ENCODE results near the gene HNRNPA2B1.

DNA sequence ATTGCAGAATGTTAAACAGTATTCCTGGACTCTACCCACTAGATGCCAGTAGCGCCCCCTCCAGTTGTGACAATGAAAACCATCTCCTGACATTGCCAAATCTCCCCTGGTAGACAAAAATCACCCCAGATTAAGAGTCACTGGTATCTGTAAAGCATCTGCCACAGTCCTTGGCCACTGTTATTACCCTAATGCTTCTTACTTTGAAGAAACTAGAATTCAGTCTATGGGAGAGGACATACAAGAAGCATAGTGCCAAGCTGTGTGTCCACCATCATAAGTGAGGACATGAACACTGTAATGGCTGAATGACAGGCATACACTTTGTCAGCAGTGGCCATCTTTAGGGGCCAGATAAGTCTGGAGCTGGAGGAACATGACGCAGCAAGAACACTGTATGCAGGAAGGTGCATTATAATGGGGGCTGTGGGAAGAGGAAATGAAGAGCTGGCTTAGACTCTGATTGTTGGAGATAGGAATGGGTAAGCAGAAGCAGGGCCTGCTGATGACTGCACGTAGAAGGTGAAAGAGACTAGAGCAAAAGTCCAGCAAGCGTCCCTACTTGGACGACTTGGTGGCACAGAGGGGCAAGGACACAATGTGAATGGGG, 33.5 kb upstream of the HNRNPA2B1 start:
- TF ChIP-seq EZH2 (IDR thresholded peaks at IDR 0.05; ENCODE audit: borderline replicate concordance, insufficient read depth, low read depth, low read length, poor library complexity, severe bottlenecking), result no peak
- TF ChIP-seq, protein P1, sequence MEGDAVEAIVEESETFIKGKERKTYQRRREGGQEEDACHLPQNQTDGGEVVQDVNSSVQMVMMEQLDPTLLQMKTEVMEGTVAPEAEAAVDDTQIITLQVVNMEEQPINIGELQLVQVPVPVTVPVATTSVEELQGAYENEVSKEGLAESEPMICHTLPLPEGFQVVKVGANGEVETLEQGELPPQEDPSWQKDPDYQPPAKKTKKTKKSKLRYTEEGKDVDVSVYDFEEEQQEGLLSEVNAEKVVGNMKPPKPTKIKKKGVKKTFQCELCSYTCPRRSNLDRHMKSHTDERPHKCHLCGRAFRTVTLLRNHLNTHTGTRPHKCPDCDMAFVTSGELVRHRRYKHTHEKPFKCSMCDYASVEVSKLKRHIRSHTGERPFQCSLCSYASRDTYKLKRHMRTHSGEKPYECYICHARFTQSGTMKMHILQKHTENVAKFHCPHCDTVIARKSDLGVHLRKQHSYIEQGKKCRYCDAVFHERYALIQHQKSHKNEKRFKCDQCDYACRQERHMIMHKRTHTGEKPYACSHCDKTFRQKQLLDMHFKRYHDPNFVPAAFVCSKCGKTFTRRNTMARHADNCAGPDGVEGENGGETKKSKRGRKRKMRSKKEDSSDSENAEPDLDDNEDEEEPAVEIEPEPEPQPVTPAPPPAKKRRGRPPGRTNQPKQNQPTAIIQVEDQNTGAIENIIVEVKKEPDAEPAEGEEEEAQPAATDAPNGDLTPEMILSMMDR (IDR thresholded peaks at IDR 0.05), result no peak

Data from B cell (primary cell).